ENCODE data around the gene EFNA3. TPM values are rescaled to one million over a fixed set of nuclear protein-coding genes. Genes with fewer than 3 reads are reported as not detected.
A peak's percentile ranks its signal among the peaks of the same experiment; 100 is the strongest.

Gene EFNA3
- total RNA-seq, 1 donor from 2014 or later = 1.3 TPM

DNA sequence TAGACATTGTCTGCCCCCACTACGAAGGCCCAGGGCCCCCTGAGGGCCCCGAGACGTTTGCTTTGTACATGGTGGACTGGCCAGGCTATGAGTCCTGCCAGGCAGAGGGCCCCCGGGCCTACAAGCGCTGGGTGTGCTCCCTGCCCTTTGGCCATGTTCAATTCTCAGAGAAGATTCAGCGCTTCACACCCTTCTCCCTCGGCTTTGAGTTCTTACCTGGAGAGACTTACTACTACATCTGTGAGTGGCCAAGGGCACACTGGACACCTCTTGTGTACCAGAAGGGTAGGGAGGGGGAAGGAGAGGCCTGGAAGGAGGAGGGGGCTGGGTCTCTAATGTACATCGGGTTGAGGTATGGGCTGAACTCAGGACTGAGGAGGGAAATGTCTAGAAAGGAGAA is 11.9 kb upstream of the EFNA3 start:
- DNase-seq (ENCODE audit: low read depth in 2 of 2) = no peak

DNA sequence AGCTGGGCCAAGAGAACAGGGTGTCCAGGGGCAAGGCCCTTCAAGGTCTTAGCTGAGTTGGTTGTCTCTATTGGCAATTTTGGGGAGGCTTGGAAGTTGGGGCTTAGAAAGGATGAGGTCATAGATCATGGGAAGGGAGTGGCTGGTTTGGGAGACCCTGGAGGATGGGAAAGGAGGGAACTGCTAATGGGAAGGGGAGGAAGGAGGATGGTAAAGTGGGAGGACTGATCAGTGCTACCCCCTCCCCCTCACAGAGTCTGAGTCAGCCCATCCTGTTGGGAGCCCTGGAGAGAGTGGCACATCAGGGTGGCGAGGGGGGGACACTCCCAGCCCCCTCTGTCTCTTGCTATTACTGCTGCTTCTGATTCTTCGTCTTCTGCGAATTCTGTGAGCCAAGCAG is 10.0 kb upstream of the EFNA3 start:
- no peak for DNase-seq (ENCODE audit: low read depth in 2 of 2)

- no peak for DNase-seq (ENCODE audit: low read depth in 2 of 2)
Measured at GRCh38 chr1:155069551-155070157, 9.0 kb upstream of the EFNA3 start.

DNA sequence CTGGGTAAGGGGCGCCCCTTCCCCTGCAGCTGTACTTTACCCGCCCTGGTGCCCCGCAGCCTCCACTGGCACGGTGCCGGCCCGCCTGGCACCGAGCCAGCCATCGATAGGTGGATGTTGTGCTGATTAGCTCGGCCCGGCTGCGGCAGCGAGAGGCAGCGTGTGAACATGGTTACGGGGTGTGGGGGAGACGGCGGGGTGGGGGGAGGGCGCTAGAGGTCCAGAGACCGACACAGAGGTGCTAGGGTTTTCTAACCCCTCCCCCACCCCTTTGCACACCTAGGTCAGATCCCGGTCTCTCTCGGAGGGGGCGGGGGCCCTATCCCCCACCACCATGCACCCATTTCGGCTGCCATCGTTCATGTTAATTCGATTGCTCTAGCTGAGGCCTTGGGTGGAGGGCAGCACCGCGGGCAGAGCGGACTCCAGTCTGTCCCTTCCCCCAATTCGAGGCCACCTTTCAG is 8.4 kb upstream of the EFNA3 start:
- DNase-seq (ENCODE audit: low read depth in 2 of 2) = no peak

DNA sequence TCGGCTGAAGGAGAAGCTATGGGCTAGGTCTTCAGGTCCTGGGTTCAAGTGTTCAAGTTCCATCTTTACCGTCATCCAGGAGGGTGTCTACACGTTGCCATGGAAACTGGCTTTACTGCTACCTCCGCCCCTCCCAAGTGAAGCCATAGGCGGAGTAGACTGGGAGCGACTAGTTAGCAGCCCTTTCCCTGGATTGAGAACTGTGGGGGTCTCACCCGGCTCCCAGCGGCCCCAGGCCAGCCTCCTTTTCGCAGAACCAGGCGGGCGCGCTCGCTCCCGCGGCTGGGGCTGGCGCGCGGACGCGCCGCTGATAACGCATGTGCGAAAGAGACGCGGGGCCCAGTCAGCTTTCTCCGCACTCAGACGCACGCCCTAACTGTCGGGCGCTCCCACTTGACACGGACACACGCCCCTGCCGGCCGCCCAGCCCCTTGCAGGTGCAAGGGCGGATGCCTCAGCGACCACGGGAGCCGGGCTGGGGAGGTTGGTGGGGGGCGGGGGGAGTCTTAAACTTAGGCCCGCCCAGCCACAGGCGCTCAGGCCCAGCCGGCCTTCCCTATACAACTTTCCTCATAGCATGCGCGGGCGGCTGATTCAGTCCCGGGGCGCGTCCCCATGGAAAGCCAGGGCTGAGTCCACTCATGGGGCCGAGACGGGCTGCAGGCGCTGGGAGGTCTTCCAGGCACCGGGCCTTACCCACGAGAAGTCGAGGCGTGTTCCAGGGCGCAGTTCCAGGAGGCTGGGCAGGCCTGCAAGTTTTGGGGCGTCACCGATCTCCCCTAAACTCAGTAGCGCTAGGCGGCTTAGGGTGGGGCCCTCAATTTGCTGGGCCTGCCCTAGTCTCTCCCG is 7.7 kb upstream of the EFNA3 start:
- DNase-seq (ENCODE audit: low read depth in 2 of 2) = peak; percentile 38 to 82

- DNase-seq (ENCODE audit: low read depth in 2 of 2) = no peak
Measured at GRCh38 chr1:155071701-155072100, 6.9 kb upstream of the EFNA3 start.

DNA sequence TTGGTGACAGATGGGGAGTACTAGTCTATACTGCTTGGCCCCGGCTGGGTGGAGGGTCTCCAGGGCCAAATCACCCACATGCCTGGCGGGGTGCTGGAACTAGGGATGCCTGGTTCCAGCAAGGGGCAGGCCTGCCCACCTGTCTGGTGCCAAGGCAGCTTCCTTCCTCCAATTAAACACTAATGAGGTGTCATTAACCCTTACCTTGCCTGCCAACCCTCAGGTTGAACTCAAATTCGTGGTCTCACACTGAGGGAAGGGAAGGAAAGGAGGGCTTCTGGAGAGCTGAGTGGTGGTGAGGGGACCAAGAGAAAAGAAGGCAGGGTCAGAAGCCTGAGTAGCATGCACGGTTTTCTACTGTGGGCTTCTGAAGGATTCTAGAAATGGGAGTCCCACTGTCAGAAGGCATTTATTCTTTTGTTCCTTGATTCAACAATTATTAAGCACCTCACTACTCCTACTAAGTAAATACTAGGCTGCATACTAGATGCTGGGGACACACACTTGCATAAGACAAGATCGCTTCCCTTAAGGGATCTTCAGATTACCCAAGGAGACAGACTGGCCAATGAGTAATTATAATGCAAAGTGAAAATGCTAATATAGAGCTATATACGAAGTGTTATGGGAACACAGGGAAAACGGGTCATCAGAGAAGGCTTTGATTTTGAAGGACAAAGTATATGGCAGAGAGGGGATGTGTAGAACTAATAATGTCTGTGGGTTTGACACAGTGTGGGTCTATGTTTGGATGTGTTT is 5.9 kb upstream of the EFNA3 start:
- no peak for DNase-seq (ENCODE audit: low read depth in 2 of 2)

DNA sequence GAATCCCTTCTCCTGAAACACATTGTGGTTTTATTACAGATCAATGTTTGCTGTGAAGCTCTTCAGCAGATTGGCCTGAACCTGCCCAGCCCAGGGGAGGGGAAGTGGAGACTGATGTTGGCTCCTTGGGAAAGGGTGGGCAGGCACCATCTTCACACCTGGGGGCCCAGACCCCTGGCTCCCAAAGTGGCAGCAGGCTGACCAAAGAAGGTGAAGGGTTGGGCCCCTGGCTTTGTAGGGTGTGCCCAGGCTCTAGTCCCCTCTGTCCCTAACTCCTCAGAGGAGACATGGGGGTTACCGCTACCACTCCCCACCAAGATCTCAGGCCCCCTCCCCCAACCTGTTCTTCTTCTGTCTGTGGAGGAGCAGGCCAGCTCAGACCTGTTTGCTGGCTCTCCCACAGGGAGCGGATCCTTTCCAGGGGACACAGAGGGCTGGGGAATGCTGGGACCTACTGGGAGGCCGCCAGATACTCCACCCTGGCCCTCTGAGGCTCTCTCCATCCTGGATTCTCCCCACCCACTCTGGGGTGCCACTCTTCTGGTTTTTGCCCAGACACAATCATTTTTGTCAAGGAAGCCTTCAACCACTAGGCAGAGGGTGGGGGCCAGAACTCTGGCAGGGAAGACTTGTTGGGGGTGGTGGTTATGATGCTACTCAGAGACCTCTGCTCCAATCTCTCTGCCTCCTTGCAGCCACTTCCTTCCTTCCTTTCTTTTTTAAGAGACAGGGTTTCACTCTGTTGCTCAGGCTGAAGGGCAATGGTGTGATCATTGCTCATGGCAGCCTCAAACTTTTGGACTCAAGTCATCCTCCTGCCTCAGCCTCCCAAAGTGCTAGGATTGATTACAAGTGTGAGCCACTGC is 5.0 kb upstream of the EFNA3 start:
- no peak for DNase-seq (ENCODE audit: low read depth in 2 of 2)

GRCh38 chr1:155075535-155075934 is 3.1 kb upstream of the EFNA3 start:
- DNase-seq (ENCODE audit: low read depth in 2 of 2) = no peak

DNA sequence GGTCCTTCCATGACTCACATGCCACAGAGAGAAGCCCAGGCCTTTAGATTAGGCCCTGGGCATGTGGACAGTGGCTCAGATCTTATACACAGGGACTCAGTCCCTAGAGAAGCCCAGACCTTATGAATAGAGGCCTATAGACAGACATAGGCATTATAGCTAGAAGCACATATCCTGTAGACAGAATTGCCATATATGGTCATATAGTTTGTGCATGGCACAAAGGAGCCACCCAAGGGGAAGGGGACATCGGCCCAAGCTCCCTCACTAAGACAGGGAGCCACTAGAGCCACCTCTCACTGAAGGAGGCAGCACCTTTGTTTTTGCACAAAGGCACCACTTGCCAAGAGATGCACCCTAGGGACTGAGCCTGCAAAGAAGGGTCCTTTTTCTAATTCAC is 2.3 kb upstream of the EFNA3 start:
- no peak for DNase-seq (ENCODE audit: low read depth in 2 of 2)

DNA sequence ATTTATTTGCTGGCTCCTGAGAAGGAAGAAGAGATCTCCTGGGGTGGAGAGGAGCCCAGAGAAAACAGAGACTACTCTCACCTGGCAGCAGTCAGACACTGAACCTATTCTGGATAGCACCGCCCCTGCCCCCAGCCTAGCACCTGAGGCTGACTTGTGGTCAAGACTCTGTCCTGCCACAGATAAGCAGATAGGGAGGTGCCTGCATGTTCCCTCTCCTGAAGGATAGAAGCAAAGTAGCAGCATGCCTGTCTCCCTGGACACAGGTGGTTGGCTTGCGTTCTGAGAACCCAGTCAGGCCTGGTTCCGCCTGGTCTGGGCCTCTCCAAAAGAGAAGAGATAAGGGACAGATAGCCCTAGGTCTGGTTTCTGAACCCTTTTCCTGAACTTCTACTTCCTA is 1.3 kb upstream of the EFNA3 start:
- no peak for DNase-seq (ENCODE audit: low read depth in 2 of 2)

GRCh38 chr1:155077758-155078445 is 735 bp upstream of the EFNA3 start:
- no peak for DNase-seq (ENCODE audit: low read depth in 2 of 2)

- no peak for DNase-seq (ENCODE audit: low read depth in 2 of 2)
Measured at GRCh38 chr1:155079210-155079486, 511 bp downstream of the EFNA3 start.

- no peak for DNase-seq (ENCODE audit: low read depth in 2 of 2)
Measured at GRCh38 chr1:155079487-155080311, 1.1 kb downstream of the EFNA3 start.

DNA sequence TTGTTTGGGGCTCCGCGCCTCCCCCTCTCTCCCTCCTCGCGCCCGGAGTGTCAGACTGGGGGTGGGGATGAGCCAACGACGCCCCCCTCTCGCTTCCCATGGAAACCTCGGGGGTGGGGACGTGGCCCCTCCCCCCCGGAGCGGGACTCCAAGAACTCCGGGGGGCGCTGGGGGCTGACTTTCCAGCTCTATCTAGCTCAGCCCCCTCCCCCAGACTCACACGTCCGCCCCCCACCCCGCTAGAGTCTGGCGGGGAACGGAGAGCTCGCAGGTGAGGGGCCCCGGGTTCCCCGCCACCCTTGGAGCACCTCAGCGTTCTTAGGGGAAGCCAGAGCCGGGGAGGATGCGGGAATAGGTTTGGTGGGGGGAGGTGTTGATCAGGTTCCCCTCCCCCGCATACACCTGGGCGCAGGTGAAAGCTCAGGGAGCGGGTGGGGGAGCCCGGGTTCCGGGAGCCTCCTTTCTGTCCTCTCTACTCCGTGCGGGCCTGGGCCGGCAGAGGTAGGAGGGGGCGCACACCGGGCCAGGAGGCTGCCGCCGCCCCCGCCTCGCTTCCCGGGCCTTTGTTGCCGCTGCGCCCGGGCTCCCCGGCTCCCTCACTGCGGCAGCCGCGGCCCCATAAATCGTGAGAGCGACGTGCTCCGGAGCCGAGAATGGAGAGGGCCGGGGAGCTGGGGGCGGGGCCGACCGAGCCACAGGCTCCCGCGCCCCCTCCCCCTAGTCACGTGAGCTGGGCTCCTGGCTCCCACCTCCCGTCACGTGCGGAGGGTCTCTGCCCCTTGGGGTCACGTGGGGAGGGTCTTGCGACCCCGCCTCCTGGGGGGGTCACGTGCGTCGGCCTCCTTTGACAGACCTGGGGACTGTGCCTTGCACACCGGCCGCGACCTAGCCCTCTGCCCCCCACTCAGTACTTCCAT is 1.9 kb downstream of the EFNA3 start:
- DNase-seq (ENCODE audit: low read depth in 2 of 2) = peak in 1 of 2 donors; percentile 21

DNA sequence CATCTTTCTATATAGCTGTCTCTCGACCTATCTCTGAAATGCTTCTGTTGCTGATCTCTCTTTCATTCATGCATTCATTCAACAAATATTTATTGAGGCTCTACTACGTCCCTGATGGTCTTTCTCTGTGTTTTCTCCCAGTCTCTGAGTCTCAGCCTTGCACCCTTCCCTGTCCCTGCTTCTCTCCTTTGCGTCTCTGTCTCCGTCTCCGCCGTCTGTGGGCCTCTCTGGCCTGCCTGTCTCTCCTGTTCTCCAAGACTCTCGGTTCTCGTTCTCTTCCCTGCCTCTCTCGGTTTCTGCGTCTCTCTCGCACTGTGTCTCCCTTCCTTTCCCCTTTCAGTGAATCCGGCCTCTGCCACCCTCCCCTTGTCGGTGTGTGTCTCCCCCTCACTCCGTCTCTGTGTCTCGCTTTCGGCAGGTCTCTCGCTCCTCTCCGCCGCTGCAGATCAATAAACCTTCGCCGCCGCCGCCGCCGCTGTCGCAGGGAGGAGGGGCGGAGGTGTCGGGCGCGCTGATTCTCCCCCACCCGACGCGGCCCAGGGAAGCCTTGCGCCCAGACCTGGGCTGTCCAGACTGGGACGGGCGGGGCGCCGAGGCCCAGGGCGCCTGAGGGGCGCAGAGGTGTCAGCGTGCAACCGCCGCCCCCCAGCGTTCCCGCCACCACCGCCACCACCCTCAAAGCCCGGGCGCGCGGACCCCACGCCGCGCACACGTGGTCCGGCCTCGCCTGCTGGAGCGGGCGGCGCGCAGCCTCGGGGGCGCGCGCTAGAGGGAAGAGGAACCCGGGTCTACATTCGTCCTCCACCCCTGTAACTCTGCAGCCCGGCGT is 3.0 kb downstream of the EFNA3 start:
- no peak for DNase-seq (ENCODE audit: low read depth in 2 of 2)

DNA sequence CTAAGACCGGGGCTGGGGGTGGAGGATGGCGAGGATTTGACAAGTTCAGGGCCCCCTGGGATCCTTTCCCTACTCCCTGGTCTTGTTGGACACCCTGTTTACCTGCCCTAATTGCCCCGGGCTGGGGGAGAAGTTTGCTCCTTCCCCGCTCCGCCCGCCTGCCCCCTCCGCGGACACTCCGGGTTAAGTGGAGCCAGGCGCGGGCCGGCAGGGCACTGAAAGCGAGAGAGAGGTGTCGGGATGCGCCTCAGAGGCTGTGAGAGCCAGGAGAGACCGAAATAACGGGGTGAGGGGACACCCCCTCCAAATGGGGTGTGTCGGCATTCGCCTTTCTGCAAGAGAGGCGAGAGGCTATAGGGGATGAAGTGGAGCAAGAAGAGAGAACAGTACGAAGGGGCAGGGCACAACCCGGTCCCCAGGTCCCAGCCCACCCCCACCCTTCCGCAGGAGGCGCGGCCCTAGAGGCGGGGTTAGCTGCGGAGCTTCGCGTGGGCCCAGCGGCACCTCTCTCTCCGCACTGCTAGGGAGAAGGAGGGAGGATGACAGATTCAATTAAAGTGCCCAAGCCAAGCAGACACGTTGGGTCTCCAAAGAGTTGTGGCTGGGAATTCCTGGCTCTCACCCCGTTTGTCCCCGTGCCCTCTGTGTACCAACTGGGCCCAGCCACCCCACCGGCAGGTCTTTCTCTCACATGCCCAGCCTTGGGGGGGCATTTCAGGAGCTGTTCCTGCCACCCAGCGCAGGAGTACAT is 3.8 kb downstream of the EFNA3 start:
- DNase-seq (ENCODE audit: low read depth in 2 of 2) = no peak
